Fibroblast of lung (primary cell): ENCODE measurements around the gene PHTF1.
"Not testable (repeated sequence)": the region's sequence is repeated elsewhere in the genome, so short reads cannot be mapped to it uniquely, and the experiment has no call there.

ENCODE experiments used
- CTCF ChIP-seq, 2 donors: IDR thresholded peaks in 1 of 2; conservative IDR thresholded peaks in 1 of 2; 1 replicate in 1 of 2; 2 replicates in 1 of 2; pipeline ENCODE4 v1.5.1; 2011 to 2012; ENCODE audit warnings: low read length in 2 of 2, control low read depth in 1 of 2, inconsistent platforms in 1 of 2, low read depth in 1 of 2, mild to moderate bottlenecking in 1 of 2
- EZH2 ChIP-seq: IDR thresholded peaks from 2 replicates; pipeline ENCODE4 v1.5.1; 2012; ENCODE audit warnings: low read length, control low read depth, mild to moderate bottlenecking; ENCODE audit errors: missing control alignments

GRCh38 chr1:113753333-113753732 lies 6.0 kb downstream of the PHTF1 start:
- not testable (repeated sequence) for TF ChIP-seq CTCF (conservative IDR thresholded peaks at IDR 0.05 in 1 of 2, IDR thresholded peaks at IDR 0.05 in 1 of 2; ENCODE audit: low read depth in 1 of 2, low read length in 2 of 2); EZH2
